ENCODE results near the gene PPID. TPM values are rescaled to one million over a fixed set of nuclear protein-coding genes. Genes with fewer than 3 reads are reported as not detected.
"Not testable (repeated sequence)": the region's sequence is repeated elsewhere in the genome, so short reads cannot be mapped to it uniquely, and the experiment has no call there.

PPID gene
- total RNA-seq, 1 experiment from 2014 or later: 53.5 TPM

- not testable (repeated sequence) for H3K27me3 Mint-ChIP-seq (ENCODE audit: low read depth); H3K27ac ChIP-seq (ENCODE audit: insufficient read length, low read depth, low read length); H3K9ac ChIP-seq (ENCODE audit: extremely low read depth, insufficient read length, low read length); H2AK5ac ChIP-seq (ENCODE audit: insufficient read length, low read length); H2BK120ac ChIP-seq (ENCODE audit: low read depth, low read length, poor library complexity, severe bottlenecking); DNase-seq; H3K9me3 Mint-ChIP-seq; H2BK12ac ChIP-seq (ENCODE audit: insufficient read length, low read depth, low read length); H2BK5ac ChIP-seq (ENCODE audit: insufficient read length, low read length); H3K14ac ChIP-seq (ENCODE audit: insufficient read depth, low read length); H3K4me3 Mint-ChIP-seq; H3K27ac Mint-ChIP-seq; H3K23ac ChIP-seq (ENCODE audit: insufficient read length, low read depth, low read length); H3K27me3 ChIP-seq (ENCODE audit: insufficient read depth, low read length); H2BK15ac ChIP-seq (ENCODE audit: low read depth, low read length); H3K9me3 ChIP-seq (ENCODE audit: control insufficient read depth, low read depth, low read length); H3K4me2 ChIP-seq (ENCODE audit: insufficient read depth, insufficient read length, low read length); H3K56ac ChIP-seq (ENCODE audit: insufficient read length, low read depth, low read length); H3K79me1 ChIP-seq (ENCODE audit: insufficient read depth, low read depth, low read length, poor library complexity, severe bottlenecking); H3K79me2 ChIP-seq (ENCODE audit: insufficient read depth, low read length); H4K20me1 ChIP-seq (ENCODE audit: control insufficient read depth, insufficient read depth, insufficient read length); H2BK20ac ChIP-seq (ENCODE audit: low read depth, low read length, poor library complexity, severe bottlenecking); H4K91ac ChIP-seq (ENCODE audit: insufficient read length, low read depth, low read length); H3K4me1 ChIP-seq (ENCODE audit: insufficient read depth, low read length); H3K23me2 ChIP-seq (ENCODE audit: insufficient read length, low read depth, low read length, poor library complexity, severe bottlenecking); H4K5ac ChIP-seq (ENCODE audit: insufficient read length, low read depth, low read length); H3K4ac ChIP-seq (ENCODE audit: low read depth, low read length); H2AFZ ChIP-seq (ENCODE audit: low read length); H4K8ac ChIP-seq (replicated peaks; ENCODE audit: insufficient read length, low read depth, low read length); H3T11ph ChIP-seq (ENCODE audit: low read length); H3K18ac ChIP-seq (ENCODE audit: insufficient read length, low read depth, low read length)
- no CpG with 5 or more reads among the region's 4 CpGs for WGBS (ENCODE audit: extremely low coverage, insufficient read length, low lambda C conversion rate)
- H3K4me1 Mint-ChIP-seq: peaks cover 28 to 29% of the 10 kb centered on the region in 2 experiments
- peaks cover 17 to 35% (median 18%) of the 10 kb centered on the region in 3 experiments; a peak in 6 of 7 replicates for H3K36me3 Mint-ChIP-seq (ENCODE audit: insufficient read depth in 1 of 3, low read depth in 3 of 3)
Observed at GRCh38 chr4:158663255-158663654, 59.9 kb downstream of the PPID start.

Other genes starting within 250 kb of the PPID start
- 0.15 and 0.17 TPM in 2 replicates for gene RXFP1, start 201.5 kb downstream of the PPID start, total RNA-seq (2021)
- 19.6 and 22.0 TPM in 2 replicates for gene C4orf46, start 51.5 kb downstream of the PPID start, total RNA-seq (2021)
- gene ETFDH, start 51.1 kb downstream of the PPID start, total RNA-seq (2021): 11.9 and 12.8 TPM in 2 replicates
- 9.6 and 11.4 TPM in 2 replicates for gene FNIP2, start 45.6 kb upstream of the PPID start, total RNA-seq (2021)